ENCODE measurements around the gene MGAT5B.

Gene MGAT5B

GRCh38 chr17:76862079-76862478, 6.1 kb upstream of the MGAT5B start:
- Histone ChIP-seq H3K27ac (ENCODE audit: low read depth, low read length) (no peak overlapping the region), H3K23ac (ENCODE audit: low read length) (no peak overlapping the region), H2BK5ac (ENCODE audit: low read depth, low read length, poor library complexity) (no peak overlapping the region), H3K9me3 (ENCODE audit: insufficient read depth, low read depth, low read length) (no peaks in the 10 kb centered on the region), H3K4ac (ENCODE audit: low read depth, low read length) (no peak overlapping the region), H4K12ac (ENCODE audit: low read depth, low read length) (no peak overlapping the region), H4K91ac (ENCODE audit: low read depth, low read length) (no peak overlapping the region), H2BK12ac (ENCODE audit: low read length) (no peak overlapping the region), H4K8ac (ENCODE audit: low read depth, low read length) (no peak overlapping the region), H3K9ac (ENCODE audit: low read length) (no peak overlapping the region), H3K14ac (ENCODE audit: low read length) (no peak overlapping the region), H3K18ac (ENCODE audit: low read length) (no peak overlapping the region), H3K4me1 (ENCODE audit: control insufficient read depth in 1 of 2, insufficient read depth in 2 of 2, low read length in 2 of 2) (peaks cover 0 to 4% of the 10 kb centered on the region in 2 experiments), H3K27me3 (ENCODE audit: insufficient read depth, low read length) (no peaks in the 10 kb centered on the region), H2AK5ac (ENCODE audit: low read length) (no peak overlapping the region), H3K4me3 (ENCODE audit: low read depth, low read length) (no peak overlapping the region), H3K36me3 (ENCODE audit: control insufficient read depth in 1 of 2, insufficient read depth in 2 of 2, low read length in 2 of 2) (no peaks in the 10 kb centered on the region), H3K79me2 (ENCODE audit: control insufficient read depth, insufficient read depth, low read length, poor library complexity) (no peaks in the 10 kb centered on the region), H2AFZ (ENCODE audit: insufficient read depth, low read length, poor library complexity) (no peak overlapping the region), H2BK120ac (ENCODE audit: insufficient read depth, low read length, poor library complexity) (no peak overlapping the region), H3K79me1 (ENCODE audit: low read length) (no peaks in the 10 kb centered on the region), H3K4me2 (ENCODE audit: low read length) (no peak overlapping the region)
- DNase-seq: no peak
- WGBS (ENCODE audit: extremely low coverage, insufficient coverage, insufficient read length): no CpG with 5 or more reads among the region's 9 CpGs

GRCh38 chr17:76862494-76862893, 5.7 kb upstream of the MGAT5B start:
- Histone ChIP-seq H3K9me3 (ENCODE audit: insufficient read depth, low read depth, low read length) (no peaks in the 10 kb centered on the region), H2AFZ (ENCODE audit: insufficient read depth, low read length, poor library complexity) (no peak overlapping the region), H3K4ac (ENCODE audit: low read depth, low read length) (no peak overlapping the region), H2BK12ac (ENCODE audit: low read length) (no peak overlapping the region), H3K9ac (ENCODE audit: low read length) (no peak overlapping the region), H3K27ac (ENCODE audit: low read depth, low read length) (no peak overlapping the region), H4K8ac (ENCODE audit: low read depth, low read length) (no peak overlapping the region), H3K36me3 (ENCODE audit: control insufficient read depth in 1 of 2, insufficient read depth in 2 of 2, low read length in 2 of 2) (no peaks in the 10 kb centered on the region), H2AK5ac (ENCODE audit: low read length) (no peak overlapping the region), H2BK5ac (ENCODE audit: low read depth, low read length, poor library complexity) (no peak overlapping the region), H3K18ac (ENCODE audit: low read length) (no peak overlapping the region), H3K4me1 (ENCODE audit: control insufficient read depth in 1 of 2, insufficient read depth in 2 of 2, low read length in 2 of 2) (peaks cover 0 to 8% of the 10 kb centered on the region in 2 experiments), H3K79me2 (ENCODE audit: control insufficient read depth, insufficient read depth, low read length, poor library complexity) (no peaks in the 10 kb centered on the region), H3K23ac (ENCODE audit: low read length) (no peak overlapping the region), H3K4me2 (ENCODE audit: low read length) (no peak overlapping the region), H4K91ac (ENCODE audit: low read depth, low read length) (no peak overlapping the region), H3K79me1 (ENCODE audit: low read length) (no peaks in the 10 kb centered on the region), H3K27me3 (ENCODE audit: insufficient read depth, low read length) (no peaks in the 10 kb centered on the region), H4K12ac (ENCODE audit: low read depth, low read length) (no peak overlapping the region), H2BK120ac (ENCODE audit: insufficient read depth, low read length, poor library complexity) (no peak overlapping the region), H3K14ac (ENCODE audit: low read length) (no peak overlapping the region), H3K4me3 (ENCODE audit: low read depth, low read length) (no peak overlapping the region)
- WGBS (ENCODE audit: extremely low coverage, insufficient coverage, insufficient read length): no CpG with 5 or more reads among the region's 12 CpGs
- DNase-seq: no peak

GRCh38 chr17:76864024-76864423, 4.2 kb upstream of the MGAT5B start:
- H3K9me3 ChIP-seq (ENCODE audit: insufficient read depth, low read depth, low read length): peaks cover 4% of the 10 kb centered on the region
- H2BK12ac ChIP-seq (ENCODE audit: low read length): no peak overlapping the region
- WGBS (ENCODE audit: extremely low coverage, insufficient coverage, insufficient read length): no CpG with 5 or more reads among the region's 7 CpGs
- H3K4me3 ChIP-seq (ENCODE audit: low read depth, low read length): no peak overlapping the region
- no peak overlapping the region for H3K27ac ChIP-seq (ENCODE audit: low read depth, low read length)
- no peak overlapping the region for H2AK5ac ChIP-seq (ENCODE audit: low read length)
- H2BK120ac ChIP-seq (ENCODE audit: insufficient read depth, low read length, poor library complexity): no peak overlapping the region
- H4K8ac ChIP-seq (ENCODE audit: low read depth, low read length): no peak overlapping the region
- H3K27me3 ChIP-seq (ENCODE audit: insufficient read depth, low read length): peaks cover 8% of the 10 kb centered on the region
- no peaks in the 10 kb centered on the region for H3K36me3 ChIP-seq (ENCODE audit: control insufficient read depth in 1 of 2, insufficient read depth in 2 of 2, low read length in 2 of 2)
- H3K23ac ChIP-seq (ENCODE audit: low read length): no peak overlapping the region
- H2AFZ ChIP-seq (ENCODE audit: insufficient read depth, low read length, poor library complexity): no peak overlapping the region
- no peak overlapping the region for H4K91ac ChIP-seq (ENCODE audit: low read depth, low read length)
- no peak overlapping the region for H3K4ac ChIP-seq (ENCODE audit: low read depth, low read length)
- H2BK5ac ChIP-seq (ENCODE audit: low read depth, low read length, poor library complexity): no peak overlapping the region
- no peak overlapping the region for H3K14ac ChIP-seq (ENCODE audit: low read length)
- no peak overlapping the region for H3K4me2 ChIP-seq (ENCODE audit: low read length)
- no peaks in the 10 kb centered on the region for H3K79me2 ChIP-seq (ENCODE audit: control insufficient read depth, insufficient read depth, low read length, poor library complexity)
- H3K18ac ChIP-seq (ENCODE audit: low read length): no peak overlapping the region
- peaks cover 0 to 16% of the 10 kb centered on the region in 2 experiments for H3K4me1 ChIP-seq (ENCODE audit: control insufficient read depth in 1 of 2, insufficient read depth in 2 of 2, low read length in 2 of 2)
- H3K9ac ChIP-seq (ENCODE audit: low read length): no peak overlapping the region
- no peak for DNase-seq
- H3K79me1 ChIP-seq (ENCODE audit: low read length): no peaks in the 10 kb centered on the region
- H4K12ac ChIP-seq (ENCODE audit: low read depth, low read length): no peak overlapping the region

DNA sequence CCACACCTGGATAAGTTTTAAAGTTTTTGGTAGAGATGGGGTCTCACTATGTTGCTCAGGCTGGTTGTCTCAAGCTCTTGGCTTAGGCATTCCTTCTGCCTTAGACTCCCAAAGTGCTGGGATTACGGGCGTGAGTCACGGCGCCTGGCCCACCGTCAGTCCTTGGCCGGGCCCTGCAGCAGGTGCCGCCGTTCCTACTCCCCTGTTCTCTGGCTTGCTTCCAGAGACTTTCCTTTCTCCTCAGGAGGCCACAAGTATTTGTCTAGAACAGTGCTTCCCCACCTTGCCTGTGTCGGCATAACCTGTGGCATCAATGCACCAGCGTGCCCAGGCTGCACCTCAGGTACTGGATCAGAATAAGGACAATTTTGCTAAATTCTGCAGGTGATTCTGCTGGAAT, 3.0 kb upstream of the MGAT5B start:
- no peak overlapping the region for H3K9ac ChIP-seq (ENCODE audit: low read length)
- H3K36me3 ChIP-seq (ENCODE audit: control insufficient read depth in 1 of 2, insufficient read depth in 2 of 2, low read length in 2 of 2): no peaks in the 10 kb centered on the region
- H3K27ac ChIP-seq (ENCODE audit: low read depth, low read length): no peak overlapping the region
- H2BK5ac ChIP-seq (ENCODE audit: low read depth, low read length, poor library complexity): no peak overlapping the region
- H3K4ac ChIP-seq (ENCODE audit: low read depth, low read length): no peak overlapping the region
- H2AFZ ChIP-seq (ENCODE audit: insufficient read depth, low read length, poor library complexity): no peak overlapping the region
- no peak overlapping the region for H4K12ac ChIP-seq (ENCODE audit: low read depth, low read length)
- H3K4me3 ChIP-seq (ENCODE audit: low read depth, low read length): no peak overlapping the region
- no peaks in the 10 kb centered on the region for H3K79me2 ChIP-seq (ENCODE audit: control insufficient read depth, insufficient read depth, low read length, poor library complexity)
- no peaks in the 10 kb centered on the region for H3K79me1 ChIP-seq (ENCODE audit: low read length)
- H2BK120ac ChIP-seq (ENCODE audit: insufficient read depth, low read length, poor library complexity): no peak overlapping the region
- no peak overlapping the region for H4K8ac ChIP-seq (ENCODE audit: low read depth, low read length)
- no peak overlapping the region for H3K14ac ChIP-seq (ENCODE audit: low read length)
- H3K18ac ChIP-seq (ENCODE audit: low read length): no peak overlapping the region
- no peak overlapping the region for H2BK12ac ChIP-seq (ENCODE audit: low read length)
- peaks cover 19% of the 10 kb centered on the region for H3K27me3 ChIP-seq (ENCODE audit: insufficient read depth, low read length)
- H4K91ac ChIP-seq (ENCODE audit: low read depth, low read length): no peak overlapping the region
- no peak overlapping the region for H2AK5ac ChIP-seq (ENCODE audit: low read length)
- no CpG with 5 or more reads among the region's 10 CpGs for WGBS (ENCODE audit: extremely low coverage, insufficient coverage, insufficient read length)
- peaks cover 4% of the 10 kb centered on the region for H3K9me3 ChIP-seq (ENCODE audit: insufficient read depth, low read depth, low read length)
- no peak overlapping the region for H3K4me2 ChIP-seq (ENCODE audit: low read length)
- no peak overlapping the region for H3K23ac ChIP-seq (ENCODE audit: low read length)
- DNase-seq: peak; percentile 66 to 69
- H3K4me1 ChIP-seq (ENCODE audit: control insufficient read depth in 1 of 2, insufficient read depth in 2 of 2, low read length in 2 of 2): peaks cover 0 to 21% of the 10 kb centered on the region in 2 experiments
